Erythroblast (primary cell): ENCODE measurements around the gene NHLRC4.

Experiments
- DNase-seq, 2 experiments: peaks; one replicate each; lab custom pipeline; 2025; lab: John Stamatoyannopoulos, UW
- GATA1 ChIP-seq: IDR thresholded peaks from 2 replicates; pipeline ENCODE4 v1.6.1; 2011; ENCODE audit warnings: low read depth, mild to moderate bottlenecking, control low read depth, low read length, moderate library complexity
- POLR2A ChIP-seq: IDR thresholded peaks from 2 replicates; pipeline ENCODE4 v1.6.1; 2011; ENCODE audit warnings: mild to moderate bottlenecking, low read length

NHLRC4 gene

DNA sequence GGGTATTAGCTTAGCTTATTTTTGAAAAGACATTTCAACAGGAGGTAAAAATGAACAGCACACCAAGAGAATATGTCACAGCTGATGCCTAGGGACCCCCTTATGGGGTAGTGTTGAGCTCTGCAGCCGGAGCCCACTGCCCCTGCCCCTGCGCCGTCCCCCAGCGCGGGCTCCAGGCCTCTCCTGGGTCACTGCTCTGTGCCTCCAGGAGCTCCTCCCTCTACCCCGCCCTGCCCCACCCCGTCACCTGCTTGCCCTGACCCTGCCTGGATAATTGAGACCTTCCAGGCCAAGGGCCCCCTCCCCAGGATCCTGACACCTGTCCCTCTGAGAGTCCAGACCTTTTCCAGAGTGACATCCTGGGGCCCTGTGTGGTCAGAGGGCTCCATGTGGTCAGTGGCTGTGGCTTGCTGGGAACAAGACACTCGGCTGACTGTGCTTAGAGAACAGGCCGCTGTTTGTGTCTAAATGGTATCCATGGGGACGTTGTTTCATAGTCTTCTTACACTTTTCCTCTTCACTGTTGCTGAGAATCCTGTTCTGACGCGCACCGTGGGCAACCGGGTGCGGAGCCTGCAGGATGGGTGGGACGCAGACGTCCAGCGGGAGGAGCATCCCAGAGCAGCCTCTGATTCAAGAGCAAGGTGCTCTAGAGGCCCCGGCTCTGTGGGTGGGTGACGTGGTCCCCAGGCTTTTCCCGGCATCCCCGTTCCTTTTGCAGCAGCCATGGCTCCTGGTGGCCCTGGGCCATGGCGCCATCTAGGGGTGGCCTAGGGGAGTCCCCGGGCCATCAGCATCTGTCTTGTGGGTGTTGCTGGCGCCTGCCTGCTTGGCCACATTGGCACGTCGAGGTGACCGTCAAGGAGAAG, 43.9 kb downstream of the NHLRC4 start:
- TF ChIP-seq GATA1 (no peak), POLR2A (no peak)
- peak; percentile 50 to 65 for DNase-seq

DNA sequence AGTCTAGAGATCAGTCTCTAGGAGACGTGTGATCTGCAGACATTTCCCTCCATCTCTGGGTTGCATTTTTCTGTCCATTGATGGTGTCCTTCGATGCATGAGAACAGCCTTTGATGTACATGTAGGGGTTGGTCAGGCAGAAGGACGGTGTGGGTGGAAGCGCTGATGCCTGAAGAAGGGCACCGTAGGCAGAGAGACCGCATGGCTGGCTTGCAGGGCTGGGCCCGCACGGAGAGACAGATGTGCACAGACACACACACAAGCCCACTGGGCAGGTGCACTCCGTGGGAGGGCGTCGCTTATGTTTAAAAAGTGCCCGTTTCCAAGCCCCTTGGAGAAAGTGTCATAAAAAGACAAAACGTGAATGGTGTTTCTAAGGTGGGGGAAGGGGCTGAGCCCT, 48.3 kb downstream of the NHLRC4 start:
- DNase-seq: no peak
- TF ChIP-seq POLR2A (no peak), GATA1 (no peak)

DNA sequence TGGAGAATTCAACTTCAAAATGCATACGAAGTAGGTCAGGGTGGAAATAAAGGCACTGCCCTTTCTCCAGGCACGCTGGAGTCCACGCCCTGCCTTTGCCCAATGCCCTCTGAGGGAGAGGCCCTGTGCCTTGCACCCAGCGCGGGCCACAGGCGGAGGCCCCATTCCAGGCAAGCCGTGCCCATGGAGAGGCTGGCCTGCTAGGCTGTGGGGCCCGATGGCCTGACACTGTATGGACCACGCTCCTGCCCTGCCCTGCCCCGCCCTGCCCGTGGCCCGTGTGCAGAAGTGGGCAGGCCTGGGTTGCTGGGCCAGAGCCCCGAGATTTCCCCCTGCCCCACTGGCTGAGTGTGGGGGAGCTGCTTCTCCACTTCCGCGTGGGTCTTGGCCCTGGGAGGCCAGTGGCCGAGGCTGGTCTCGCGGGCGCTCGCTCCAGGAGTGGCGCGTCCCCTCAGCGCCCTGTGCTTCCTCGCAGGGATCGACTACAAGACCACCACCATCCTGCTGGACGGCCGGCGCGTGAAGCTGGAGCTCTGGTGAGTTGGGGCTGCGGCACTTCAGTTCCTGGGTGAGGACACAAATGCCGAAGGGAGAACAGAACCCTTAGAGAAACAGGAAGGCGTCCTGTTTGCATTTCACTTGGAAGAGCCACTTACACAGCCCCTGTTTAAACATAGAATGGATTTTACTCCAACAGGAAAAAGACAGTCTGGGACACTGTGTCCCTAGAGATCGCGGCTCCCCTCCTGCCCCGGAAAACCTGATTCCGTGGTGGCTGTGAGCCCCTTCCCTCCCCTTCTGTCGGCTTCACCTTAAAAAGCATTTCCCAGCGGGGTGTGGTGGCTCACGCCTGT, 50.2 kb downstream of the NHLRC4 start:
- TF ChIP-seq POLR2A: no peak
- no peak for TF ChIP-seq GATA1
- DNase-seq: no peak

DNA sequence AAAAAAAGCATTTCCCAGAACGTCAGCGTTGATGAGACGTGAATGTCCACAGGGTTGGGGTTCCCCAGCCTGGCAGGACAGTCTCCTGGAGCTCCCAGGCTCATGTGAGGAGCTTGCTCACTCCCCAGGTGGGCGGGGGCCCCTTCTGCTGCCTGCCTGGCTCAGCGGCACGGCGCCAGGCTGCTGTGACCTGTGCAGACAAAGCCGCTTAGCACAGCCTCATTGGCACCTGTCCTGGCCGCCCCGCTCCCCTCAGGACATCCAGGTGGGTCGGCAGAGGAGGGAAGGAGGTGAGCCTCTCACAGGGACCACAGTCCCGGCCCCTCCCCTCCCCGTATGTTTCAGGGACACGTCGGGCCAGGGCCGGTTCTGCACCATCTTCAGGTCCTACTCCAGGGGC, 51.0 kb downstream of the NHLRC4 start:
- TF ChIP-seq POLR2A: no peak
- no peak for TF ChIP-seq GATA1
- DNase-seq: no peak
